ENCODE data around the gene HNRNPA0.

HNRNPA0 gene

DNA sequence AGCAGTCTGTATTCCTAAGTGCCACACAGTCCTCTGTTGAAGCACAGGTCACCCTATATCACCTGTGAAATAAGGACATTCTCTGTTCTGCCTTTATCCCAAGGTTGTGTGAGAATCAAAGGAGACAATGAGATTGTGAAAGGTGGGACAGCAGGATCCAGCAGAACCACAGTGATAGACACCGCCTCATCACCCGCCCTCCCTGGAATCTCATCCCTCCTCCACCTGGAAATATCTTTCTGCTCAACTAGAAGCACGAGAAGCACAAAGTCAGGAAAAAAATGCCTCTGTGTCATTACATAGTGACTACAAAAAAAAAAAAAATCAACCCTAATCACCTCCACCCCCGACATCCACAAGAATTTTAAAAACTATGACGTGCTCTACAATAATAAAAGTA is 50.6 kb downstream of the HNRNPA0 start:
- no peaks in the 10 kb centered on the region for H3K27me3 ChIP-seq
- H3K9ac ChIP-seq = no peak overlapping the region
- no peaks in the 10 kb centered on the region for H4K20me1 ChIP-seq
- H3K4me3 ChIP-seq = no peak overlapping the region
- no peak overlapping the region for H3K27ac ChIP-seq
- H3K36me3 ChIP-seq = peaks cover 0 to 9% (median 0%) of the 10 kb centered on the region in 11 experiments; a peak in 1 of 22 replicates
- H3K4me2 ChIP-seq = no peak overlapping the region
- no peaks in the 10 kb centered on the region for H3K9me3 ChIP-seq (replicated peaks in 1 of 11)
- TF ChIP-seq Cebpa-rat (IDR thresholded peaks at IDR 0.05) = no peak
- H3K4me1 ChIP-seq = no peaks in the 10 kb centered on the region

DNA sequence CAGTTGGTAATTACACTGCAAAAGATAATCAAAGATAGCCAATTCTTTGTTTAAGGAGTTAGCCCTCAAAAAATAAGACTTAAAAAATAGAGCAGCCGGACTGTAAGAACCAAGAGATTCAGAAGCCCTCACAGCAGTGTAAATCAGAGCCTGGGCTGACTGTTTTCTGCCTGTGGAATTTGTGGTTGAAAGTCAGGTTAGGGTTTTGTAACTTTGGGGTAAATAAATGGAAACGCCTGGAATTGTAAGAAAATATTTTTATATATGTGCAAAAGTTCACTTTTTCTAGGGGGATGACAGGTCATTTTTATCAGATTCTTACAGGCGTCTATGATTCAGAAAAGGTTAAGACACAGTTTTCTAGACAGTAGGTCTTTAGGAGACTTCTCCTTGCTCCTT is 53.9 kb downstream of the HNRNPA0 start:
- Histone ChIP-seq H3K4me2 (no peak overlapping the region), H3K4me3 (no peak overlapping the region), H4K20me1 (no peaks in the 10 kb centered on the region), H3K9me3 (replicated peaks in 1 of 11) (no peaks in the 10 kb centered on the region), H3K27me3 (no peaks in the 10 kb centered on the region), H3K36me3 (peaks cover 0 to 3% (median 0%) of the 10 kb centered on the region in 11 experiments; a peak in 1 of 22 replicates), H3K27ac (no peak overlapping the region), H3K9ac (no peak overlapping the region), H3K4me1 (peaks cover 13 to 16% (median 14%) of the 10 kb centered on the region in 10 experiments)
- TF ChIP-seq Cebpa-rat (IDR thresholded peaks at IDR 0.05) = no peak

DNA sequence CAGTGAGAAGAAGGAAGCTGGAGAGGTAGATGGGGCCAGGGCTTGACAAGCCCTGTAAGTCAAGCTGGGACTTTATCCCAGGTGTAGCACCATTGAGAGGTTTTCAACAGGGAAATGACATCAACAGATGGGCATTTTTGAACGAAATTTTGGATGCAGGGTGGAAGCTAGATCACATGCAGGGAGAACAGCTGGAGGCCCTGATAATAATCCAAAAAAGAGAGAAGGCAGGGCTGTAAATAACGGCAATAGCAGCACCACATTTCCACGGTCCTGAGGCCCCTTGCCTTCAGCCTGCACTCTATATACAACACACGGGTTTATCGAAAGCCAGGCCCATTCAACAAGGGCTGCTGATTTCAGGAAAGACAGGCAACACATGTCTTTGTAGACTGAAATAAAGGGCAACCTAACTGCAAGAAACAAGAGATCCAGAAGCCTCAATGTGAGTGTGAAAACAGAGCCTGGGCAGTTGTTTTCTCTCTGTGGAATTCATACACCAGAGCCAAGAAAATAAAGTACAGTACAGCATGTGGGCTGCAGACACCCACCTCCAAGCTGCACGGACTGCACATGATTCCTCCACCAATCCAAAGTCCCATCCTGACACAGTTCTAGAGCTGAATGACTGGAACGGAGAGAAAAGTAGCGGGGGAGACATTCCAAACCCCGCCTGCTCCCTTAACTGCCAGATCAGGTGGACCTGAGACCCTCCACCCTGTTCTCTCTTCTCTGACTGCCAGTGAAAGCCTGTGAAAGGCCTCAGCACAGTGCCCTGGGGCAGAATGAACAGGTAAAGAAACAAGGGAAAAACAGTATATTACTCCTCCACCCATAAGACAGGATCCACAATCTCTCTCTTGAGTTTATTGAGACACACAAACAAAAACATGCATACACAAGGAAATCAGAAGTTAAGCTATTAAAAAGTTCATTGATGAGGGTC is 54.6 kb downstream of the HNRNPA0 start:
- H3K4me3 ChIP-seq = no peak overlapping the region
- H3K9ac ChIP-seq = no peak overlapping the region
- H3K4me1 ChIP-seq = peaks cover 18 to 23% (median 21%) of the 10 kb centered on the region in 10 experiments
- no peaks in the 10 kb centered on the region for H3K9me3 ChIP-seq (replicated peaks in 1 of 11)
- H3K27ac ChIP-seq = no peak overlapping the region
- H4K20me1 ChIP-seq = no peaks in the 10 kb centered on the region
- TF ChIP-seq Cebpa-rat (IDR thresholded peaks at IDR 0.05) = no peak
- no peaks in the 10 kb centered on the region for H3K27me3 ChIP-seq
- no peak overlapping the region for H3K4me2 ChIP-seq
- H3K36me3 ChIP-seq = peaks cover 0 to 3% (median 0%) of the 10 kb centered on the region in 11 experiments; a peak in 1 of 22 replicates

DNA sequence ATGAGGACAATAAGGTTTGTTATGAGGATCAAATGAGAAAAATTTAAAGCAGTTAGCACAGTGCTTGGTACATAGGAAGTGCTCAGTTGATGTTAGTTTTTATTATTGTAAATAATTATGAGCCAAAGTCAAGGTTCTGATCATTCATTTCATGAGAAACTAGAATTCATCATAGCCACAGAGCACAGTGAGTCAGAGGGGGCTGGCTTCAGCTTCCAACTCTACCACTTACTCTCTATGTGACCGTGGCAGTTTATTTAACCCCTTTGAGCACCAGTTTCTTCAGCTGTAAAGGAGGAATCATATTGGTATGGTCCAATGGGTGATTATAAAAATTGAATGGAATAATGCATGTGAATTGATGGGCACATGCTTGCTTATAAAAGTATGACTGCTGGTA is 57.7 kb downstream of the HNRNPA0 start:
- Histone ChIP-seq H3K9me3 (replicated peaks in 1 of 11) (no peaks in the 10 kb centered on the region), H3K36me3 (peaks cover 0 to 6% (median 0%) of the 10 kb centered on the region in 11 experiments; a peak in 3 of 22 replicates), H3K4me3 (no peak overlapping the region), H3K4me1 (peaks cover 18 to 31% (median 22%) of the 10 kb centered on the region in 10 experiments), H3K27me3 (no peaks in the 10 kb centered on the region), H4K20me1 (no peaks in the 10 kb centered on the region), H3K4me2 (peak overlapping the region; percentile 42 to 78 (median 68); a peak in 20 of 22 replicates), H3K9ac (no peak overlapping the region), H3K27ac (peak overlapping the region in 7 of 11 experiments; percentile 50 to 74 (median 71); a peak in 11 of 22 replicates)
- no peak for TF ChIP-seq Cebpa-rat (IDR thresholded peaks at IDR 0.05)

DNA sequence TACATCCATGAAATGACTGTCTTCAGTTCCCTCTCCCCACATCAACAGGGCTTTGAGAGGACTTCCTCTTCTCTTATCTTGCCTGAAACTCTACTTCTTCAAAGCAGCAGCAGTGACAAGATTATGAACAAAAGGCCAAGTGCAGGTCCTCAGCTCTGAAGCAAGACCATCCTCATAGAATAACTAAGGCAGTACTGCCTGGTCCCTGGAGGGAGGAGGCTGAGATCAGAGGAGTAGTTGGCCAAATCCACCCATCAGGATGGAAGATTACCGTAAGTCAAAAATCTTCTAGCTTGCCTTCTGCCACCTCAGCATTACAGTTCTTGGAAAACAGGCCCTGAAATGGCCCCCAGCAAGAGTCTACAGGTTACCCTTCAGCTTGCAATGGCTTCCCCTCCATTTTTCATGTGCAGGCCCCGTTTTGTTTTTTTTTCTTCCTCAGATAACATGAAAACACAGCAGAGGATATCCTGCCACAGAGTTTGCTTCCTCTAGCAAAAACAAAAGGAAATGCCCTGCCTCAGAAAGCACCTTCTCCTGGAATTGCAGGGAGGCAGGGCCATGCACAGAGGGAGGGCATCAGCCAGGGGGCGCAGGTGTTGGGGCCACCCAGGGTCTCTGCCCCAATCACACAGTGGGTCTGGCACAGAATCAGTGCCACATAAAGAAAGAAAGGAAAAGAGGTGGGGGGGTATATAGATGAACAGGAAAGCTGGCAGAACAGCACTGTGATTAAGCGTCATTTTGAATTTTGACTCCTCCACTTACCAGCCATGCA is 58.3 kb downstream of the HNRNPA0 start:
- Histone ChIP-seq H3K27ac (peak overlapping the region in 10 of 11 experiments; percentile 0 to 74 (median 64); a peak in 16 of 22 replicates), H3K4me1 (peaks cover 18 to 31% (median 22%) of the 10 kb centered on the region in 10 experiments), H3K9me3 (replicated peaks in 1 of 11) (no peaks in the 10 kb centered on the region), H3K9ac (peak overlapping the region in 7 of 11 experiments; percentile 5 to 52 (median 35); a peak in 9 of 22 replicates), H3K36me3 (peaks cover 0 to 6% (median 0%) of the 10 kb centered on the region in 11 experiments; a peak in 3 of 22 replicates), H3K4me2 (peak overlapping the region; percentile 42 to 78 (median 68)), H4K20me1 (no peaks in the 10 kb centered on the region), H3K4me3 (no peak overlapping the region), H3K27me3 (no peaks in the 10 kb centered on the region)
- TF ChIP-seq Cebpa-rat (IDR thresholded peaks at IDR 0.05) = 0 out of 22 replicates have a peak, but pooled peaks of 1 of the 11 experiments have one; percentile 8

Data from BLaER1 treated with 17β-estradiol and CSF1 and Interleukin-3, amounts not matched to agents 10 nM and 100 nM (cell line).